Vagina (tissue), 2 donors: ENCODE data around the gene NEDD4.

Experiments used
- POLR2A ChIP-seq, 2 donors: fragments of 450-650 bp; IDR thresholded peaks; one replicate each; pipeline ENCODE4 v1.6.1; 2017; ENCODE audit warnings: antibody characterized with exemption in 2 of 2, mild to moderate bottlenecking in 2 of 2, moderate library complexity in 2 of 2
- POLR2AphosphoS5 ChIP-seq, 2 donors: sonication (generic); formaldehyde crosslinking; IDR thresholded peaks; one replicate each; pipeline ENCODE4 v1.9.0; 2017; ENCODE audit warnings: antibody characterized with exemption in 2 of 2, mild to moderate bottlenecking in 2 of 2, low read depth in 1 of 2; ENCODE audit not compliant: insufficient read depth in 1 of 2
- TF ChIP-seq, protein P1 (sequence below), 3 experiments: fragments of 450-650 bp in 2 of 3; fragments of 200-600 bp in 1 of 3; sonication (generic) in 1 of 3; IDR thresholded peaks; one replicate each; pipeline ENCODE4 v1.5.1; 2017 to 2019; ENCODE audit warnings: antibody characterized with exemption in 3 of 3, mild to moderate bottlenecking in 2 of 3, moderate library complexity in 2 of 3

DNA sequence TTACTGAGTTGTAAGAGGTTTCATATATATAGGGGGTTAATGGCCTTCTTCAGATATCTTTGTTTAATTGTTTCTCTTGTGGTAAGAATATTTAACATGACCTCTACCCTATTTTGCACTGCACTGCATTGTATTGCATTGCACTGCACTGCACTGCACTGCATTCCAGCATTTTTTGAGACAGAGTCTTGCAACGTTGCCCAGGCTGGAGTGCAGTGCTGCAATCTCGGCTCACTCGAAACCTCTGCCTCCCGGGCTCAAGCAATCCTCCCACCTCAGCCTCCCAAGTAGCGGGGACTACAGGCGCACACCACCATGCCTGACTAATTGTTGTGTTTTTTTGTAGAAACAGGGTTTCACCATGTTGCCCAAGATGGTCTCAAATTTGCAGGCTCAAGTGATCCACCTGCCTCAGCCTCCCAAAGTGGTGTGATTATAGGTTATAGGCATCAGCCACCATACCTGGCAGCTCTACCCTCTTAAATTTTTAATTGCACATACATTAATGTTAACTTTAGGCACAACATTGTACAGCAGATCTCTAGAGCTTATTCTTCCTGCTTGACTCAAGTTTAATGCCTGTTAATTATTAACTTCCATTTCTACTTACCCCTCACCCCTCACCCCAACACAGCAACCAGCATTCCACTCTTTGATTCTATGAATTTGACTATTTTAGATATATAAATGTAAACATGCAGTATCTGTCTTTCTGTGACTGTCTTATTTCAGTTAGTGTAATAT, 38.4 kb downstream of the NEDD4 start:
- TF ChIP-seq, protein P1, sequence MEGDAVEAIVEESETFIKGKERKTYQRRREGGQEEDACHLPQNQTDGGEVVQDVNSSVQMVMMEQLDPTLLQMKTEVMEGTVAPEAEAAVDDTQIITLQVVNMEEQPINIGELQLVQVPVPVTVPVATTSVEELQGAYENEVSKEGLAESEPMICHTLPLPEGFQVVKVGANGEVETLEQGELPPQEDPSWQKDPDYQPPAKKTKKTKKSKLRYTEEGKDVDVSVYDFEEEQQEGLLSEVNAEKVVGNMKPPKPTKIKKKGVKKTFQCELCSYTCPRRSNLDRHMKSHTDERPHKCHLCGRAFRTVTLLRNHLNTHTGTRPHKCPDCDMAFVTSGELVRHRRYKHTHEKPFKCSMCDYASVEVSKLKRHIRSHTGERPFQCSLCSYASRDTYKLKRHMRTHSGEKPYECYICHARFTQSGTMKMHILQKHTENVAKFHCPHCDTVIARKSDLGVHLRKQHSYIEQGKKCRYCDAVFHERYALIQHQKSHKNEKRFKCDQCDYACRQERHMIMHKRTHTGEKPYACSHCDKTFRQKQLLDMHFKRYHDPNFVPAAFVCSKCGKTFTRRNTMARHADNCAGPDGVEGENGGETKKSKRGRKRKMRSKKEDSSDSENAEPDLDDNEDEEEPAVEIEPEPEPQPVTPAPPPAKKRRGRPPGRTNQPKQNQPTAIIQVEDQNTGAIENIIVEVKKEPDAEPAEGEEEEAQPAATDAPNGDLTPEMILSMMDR (IDR thresholded peaks at IDR 0.05), result no peak
- TF ChIP-seq POLR2AphosphoS5 (IDR thresholded peaks at IDR 0.05; ENCODE audit: insufficient read depth in 1 of 2, low read depth in 1 of 2) (no peak), POLR2A (IDR thresholded peaks at IDR 0.05) (no peak)
